KMS-11 (cell line): Measurements from ENCODE around the gene FBXO34.
"Not testable (repeated sequence)": the region's sequence is repeated elsewhere in the genome, so short reads cannot be mapped to it uniquely, and the experiment has no call there.

Experiments
- H2AFZ ChIP-seq: fragments of 200-600 bp; sonication (generic); 2 replicates; pipeline ENCODE4 v1.6.1; 2016; ENCODE audit warnings: antibody characterized with exemption, mixed run types, low read depth
- H3K27ac ChIP-seq: fragments of 200-600 bp; sonication (generic); 2 replicates; pipeline ENCODE4 v1.6.1; 2016; ENCODE audit warnings: mild to moderate bottlenecking, mixed run types
- H3K27me3 ChIP-seq: fragments of 200-600 bp; sonication (generic); 2 replicates; pipeline ENCODE4 v1.6.1; 2017; ENCODE audit warnings: mild to moderate bottlenecking, low read depth, mixed run types, moderate library complexity; ENCODE audit not compliant: insufficient read depth
- H3K36me3 ChIP-seq: fragments of 200-600 bp; sonication (generic); 2 replicates; pipeline ENCODE4 v1.6.1; 2017; ENCODE audit warnings: mild to moderate bottlenecking, mixed run types; ENCODE audit not compliant: insufficient read depth
- H3K4me1 ChIP-seq: fragments of 200-600 bp; sonication (generic); 2 replicates; pipeline ENCODE4 v1.6.1; 2016; ENCODE audit warnings: mild to moderate bottlenecking, low read depth, mixed run types; ENCODE audit not compliant: poor library complexity, severe bottlenecking
- H3K4me2 ChIP-seq: fragments of 200-600 bp; sonication (generic); 2 replicates; pipeline ENCODE4 v1.7.0; 2016; ENCODE audit warnings: mild to moderate bottlenecking, mixed run types
- H3K4me3 ChIP-seq: fragments of 200-600 bp; sonication (generic); IDR thresholded peaks from 2 replicates; pipeline ENCODE4 v1.6.1; 2017; ENCODE audit warnings: low read depth, low read length, mixed read lengths; ENCODE audit not compliant: insufficient read depth
- H3K79me2 ChIP-seq: fragments of 200-600 bp; sonication (generic); 2 replicates; pipeline ENCODE4 v1.6.1; 2016; ENCODE audit warnings: low read depth, mixed run types; ENCODE audit not compliant: insufficient read depth
- H3K9ac ChIP-seq: fragments of 200-600 bp; sonication (generic); 2 replicates; pipeline ENCODE4 v1.6.1; 2016; ENCODE audit warnings: mild to moderate bottlenecking, mixed run types
- H4K20me1 ChIP-seq: fragments of 200-600 bp; sonication (generic); 2 replicates; pipeline ENCODE4 v1.6.1; 2016; ENCODE audit warnings: mild to moderate bottlenecking, mixed run types; ENCODE audit not compliant: insufficient read depth
- CTCF ChIP-seq: fragments of 200-600 bp; sonication (generic); conservative IDR thresholded peaks from 2 replicates; pipeline ENCODE4 v1.6.1; 2017; ENCODE audit warnings: low read depth, mild to moderate bottlenecking, antibody characterized with exemption, low read length, moderate library complexity, mixed read lengths

Gene FBXO34

GRCh38 chr14:55340482-55340881 is 69.3 kb downstream of the FBXO34 start:
- Histone ChIP-seq H3K27ac (no peak overlapping the region), H3K4me2 (no peak overlapping the region), H3K27me3 (no peaks in the 10 kb centered on the region), H4K20me1 (no peaks in the 10 kb centered on the region), H3K79me2 (no peaks in the 10 kb centered on the region), H3K36me3 (no peaks in the 10 kb centered on the region), H3K4me3 (no peak overlapping the region), H3K4me1 (peaks cover 15% of the 10 kb centered on the region), H3K9ac (no peak overlapping the region), H2AFZ (no peak overlapping the region)
- TF ChIP-seq CTCF = no peak

- no peak for TF ChIP-seq CTCF
- Histone ChIP-seq H3K79me2 (no peaks in the 10 kb centered on the region), H3K9ac (no peak overlapping the region), H3K4me3 (no peak overlapping the region), H3K27ac (no peak overlapping the region), H3K4me1 (peaks cover 15% of the 10 kb centered on the region), H3K4me2 (no peak overlapping the region), H3K27me3 (no peaks in the 10 kb centered on the region), H2AFZ (no peak overlapping the region), H3K36me3 (no peaks in the 10 kb centered on the region), H4K20me1 (no peaks in the 10 kb centered on the region)
These were observed 70.6 kb downstream of the FBXO34 start for GRCh38 chr14:55341781-55342180.

GRCh38 chr14:55344582-55345163 is 73.5 kb downstream of the FBXO34 start:
- not testable (repeated sequence) for H2AFZ ChIP-seq, H3K36me3 ChIP-seq, H3K27me3 ChIP-seq, H3K4me3 ChIP-seq, H3K27ac ChIP-seq, H3K4me2 ChIP-seq, H3K79me2 ChIP-seq, H3K9ac ChIP-seq, H3K4me1 ChIP-seq, H4K20me1 ChIP-seq

- no peak overlapping the region for H3K27ac ChIP-seq
These were observed 75.8 kb downstream of the FBXO34 start for GRCh38 chr14:55347040-55347439.

More at GRCh38 chr14:55347040-55347439, 75.8 kb downstream of the FBXO34 start:
- H4K20me1 ChIP-seq = no peaks in the 10 kb centered on the region
- no peak for TF ChIP-seq CTCF
- H3K36me3 ChIP-seq = no peaks in the 10 kb centered on the region
- no peaks in the 10 kb centered on the region for H3K4me1 ChIP-seq
- H3K4me3 ChIP-seq = no peak overlapping the region
- H3K27me3 ChIP-seq = no peaks in the 10 kb centered on the region
- no peak overlapping the region for H3K4me2 ChIP-seq
- no peak overlapping the region for H3K9ac ChIP-seq
- no peak overlapping the region for H2AFZ ChIP-seq
- no peaks in the 10 kb centered on the region for H3K79me2 ChIP-seq
